CD14-positive monocyte (primary cell): ENCODE measurements around the gene SRMS. TPM values are rescaled to one million over a fixed set of nuclear protein-coding genes. Genes with fewer than 3 reads are reported as not detected.
A peak's percentile ranks its signal among the peaks of the same experiment; 100 is the strongest.

ENCODE experiments used
- DNase-seq, 3 donors: peaks; one replicate each; pipeline ENCODE4 v3.0.0-alpha.2; 2011 to 2022
- H2AFZ ChIP-seq: 2 replicates; pipeline ENCODE4 v1.6.0; 2012; ENCODE audit warnings: mild to moderate bottlenecking, low read depth, low read length, inconsistent platforms; ENCODE audit not compliant: insufficient read depth, poor library complexity, severe bottlenecking
- H3K27ac ChIP-seq, 2 donors: 1 replicate in 1 of 2; 2 replicates in 1 of 2; pipeline ENCODE4 v1.5.1; 2012 to 2013; ENCODE audit warnings: low read length in 2 of 2, control low read depth in 1 of 2, inconsistent platforms in 1 of 2, low read depth in 1 of 2, mild to moderate bottlenecking in 1 of 2
- H3K27me3 ChIP-seq, 2 donors: one replicate each; pipeline versions ENCODE4 v1.6.0 to v1.6.1; 2011 to 2013; ENCODE audit warnings: low read length in 2 of 2; ENCODE audit not compliant: control insufficient read depth in 2 of 2, insufficient read depth in 2 of 2
- H3K36me3 ChIP-seq, 2 donors: replicated peaks in 1 of 2; 1 replicate in 1 of 2; 2 replicates in 1 of 2; pipeline versions ENCODE4 v1.5.1 to v1.6.1; 2012 to 2013; ENCODE audit warnings: low read length in 2 of 2, control low read depth in 1 of 2, inconsistent platforms in 1 of 2, mild to moderate bottlenecking in 1 of 2; ENCODE audit not compliant: insufficient read depth in 2 of 2, control insufficient read depth in 1 of 2
- H3K4me1 ChIP-seq, 2 donors: 1 replicate in 1 of 2; 2 replicates in 1 of 2; pipeline versions ENCODE4 v1.5.1 to v1.6.1; 2012 to 2013; ENCODE audit warnings: low read length in 2 of 2, control low read depth in 1 of 2, inconsistent platforms in 1 of 2, mild to moderate bottlenecking in 1 of 2, moderate library complexity in 1 of 2; ENCODE audit not compliant: insufficient read depth in 2 of 2, control insufficient read depth in 1 of 2
- H3K4me2 ChIP-seq: replicated peaks from 2 replicates; pipeline ENCODE3; 2012; ENCODE audit warnings: low read length, moderate library complexity, mild to moderate bottlenecking; ENCODE audit not compliant: poor library complexity, severe bottlenecking; ENCODE audit errors: extremely low read depth
- H3K4me3 ChIP-seq, 3 experiments: fragments of 200-600 bp in 1 of 3; sonication (generic) in 1 of 3; replicated peaks in 1 of 3; 1 replicate in 2 of 3; 2 replicates in 1 of 3; pipeline ENCODE4 v1.5.1; 2011 to 2013; ENCODE audit warnings: low read length in 3 of 3, mild to moderate bottlenecking in 3 of 3, control low read depth in 2 of 3, low read depth in 2 of 3, inconsistent platforms in 1 of 3, moderate library complexity in 1 of 3
- H3K79me2 ChIP-seq: 2 replicates; pipeline ENCODE4 v1.6.0; 2012; ENCODE audit warnings: mild to moderate bottlenecking, control low read depth, inconsistent platforms, low read length, moderate library complexity; ENCODE audit not compliant: insufficient read depth
- H3K9ac ChIP-seq: 2 replicates; pipeline ENCODE4 v1.6.0; 2017; ENCODE audit warnings: low read length, mild to moderate bottlenecking; ENCODE audit not compliant: insufficient read depth, poor library complexity, severe bottlenecking
- H3K9me3 ChIP-seq, 2 donors: replicated peaks in 1 of 2; 1 replicate in 1 of 2; 2 replicates in 1 of 2; pipeline versions ENCODE4 v1.5.1 to v1.6.1; 2012 to 2013; ENCODE audit warnings: low read length in 2 of 2, control low read depth in 1 of 2; ENCODE audit not compliant: control insufficient read depth in 1 of 2, insufficient read depth in 1 of 2
- H4K20me1 ChIP-seq: 2 replicates; pipeline ENCODE4 v1.6.0; 2012; ENCODE audit warnings: mild to moderate bottlenecking, low read length, control low read depth, moderate library complexity; ENCODE audit not compliant: insufficient read depth
- H3K27ac Mint-ChIP-seq, 7 donors: one replicate each; pipeline ENCODE4 v1.8.0; 2020; ENCODE audit warnings: mild to moderate bottlenecking in 7 of 7, mixed read lengths in 7 of 7, moderate library complexity in 6 of 7, inconsistent platforms in 2 of 7
- H3K27me3 Mint-ChIP-seq, 3 donors: one replicate each; pipeline ENCODE4 v1.8.0; 2021 to 2022; ENCODE audit warnings: low read depth in 3 of 3, mild to moderate bottlenecking in 3 of 3, mixed read lengths in 3 of 3, moderate library complexity in 3 of 3, inconsistent platforms in 1 of 3
- H3K36me3 Mint-ChIP-seq, 2 donors: one replicate each; pipeline ENCODE4 v1.8.0; 2020; ENCODE audit warnings: mixed read lengths in 2 of 2, inconsistent platforms in 1 of 2, mild to moderate bottlenecking in 1 of 2
- H3K4me1 Mint-ChIP-seq: one replicate; pipeline ENCODE4 v1.8.0; 2020; ENCODE audit warnings: mild to moderate bottlenecking, mixed read lengths
- H3K4me3 Mint-ChIP-seq, 2 donors: one replicate each; pipeline ENCODE4 v1.8.0; 2020; ENCODE audit warnings: mild to moderate bottlenecking in 2 of 2, mixed read lengths in 2 of 2, moderate library complexity in 1 of 2
- H3K9me3 Mint-ChIP-seq, 7 donors: one replicate each; pipeline ENCODE4 v1.8.0; 2020 to 2022; ENCODE audit warnings: mixed read lengths in 7 of 7, mild to moderate bottlenecking in 6 of 7, moderate library complexity in 6 of 7, inconsistent platforms in 2 of 7
- WGBS: methylation state at CpG from one replicate; pipeline ENCODE4 v1.1.5; 2013; ENCODE audit warnings: missing lambda C conversion rate; ENCODE audit not compliant: insufficient coverage; 5-methylcytosine and 5-hydroxymethylcytosine counted together
- intact Hi-C, 2 donors: fragments of 100-400 bp; cut with micrococcal nuclease; formaldehyde crosslinking; loops; one replicate each; pipeline versions ENCODE4 v1.15.0 to v1.15.1; 2023
- polyA plus RNA-seq, 3 donors: library from polyadenylated mRNA; depleted of rRNA in 1 of 3; unstranded in 2 of 3; stranded (reverse) in 1 of 3; fragments of 300-500 nt in 2 of 3; fragments of >200 nt in 1 of 3; fragmentation: Illumina TruSeq in 2 of 3; gene quantifications; 1 replicate in 2 of 3; 2 replicates in 1 of 3; pipeline ENCODE4 v1.2.3, GENCODE V29; 2012 to 2021
- TF ChIP-seq, protein P1 (sequence below): fragments of 200-600 bp; IDR thresholded peaks from one replicate; pipeline ENCODE4 v1.8.0; 2022; ENCODE audit warnings: antibody characterized with exemption, mild to moderate bottlenecking

SRMS gene
- polyA plus RNA-seq, 3 donors = not detected

DNA sequence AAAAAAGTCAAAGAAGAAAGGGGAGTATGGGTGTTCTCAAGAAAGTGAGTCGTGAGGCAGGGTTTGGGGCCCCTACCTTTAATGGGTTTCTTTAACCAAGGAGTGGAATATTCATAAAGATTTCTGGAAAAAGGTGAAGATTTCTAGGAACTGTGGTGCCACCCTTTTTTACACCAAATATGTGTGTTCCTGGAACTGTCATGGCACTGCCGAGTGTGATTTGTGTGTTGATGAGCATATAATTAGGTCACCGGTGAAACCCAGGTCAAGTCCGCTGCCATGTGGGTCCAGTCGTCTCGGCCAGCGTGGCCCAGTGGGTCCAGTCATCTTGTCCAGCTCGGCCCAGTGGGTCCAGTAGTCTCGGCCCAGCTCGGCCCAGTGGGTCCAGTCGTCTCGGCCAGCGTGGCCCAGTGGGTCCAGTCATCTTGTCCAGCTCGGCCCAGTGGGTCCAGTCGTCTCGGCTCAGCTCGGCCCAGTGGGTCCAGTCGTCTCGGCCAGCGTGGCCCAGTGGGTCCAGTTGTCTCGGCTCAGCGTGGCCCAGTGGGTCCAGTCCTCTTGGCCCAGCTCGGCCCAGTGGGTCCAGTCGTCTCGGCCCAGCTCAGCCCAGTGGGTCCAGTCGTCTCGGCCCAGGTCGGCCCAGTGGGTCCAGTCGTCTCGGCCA lies 40.3 kb downstream of the SRMS start:
- Histone ChIP-seq H3K27ac (no peak overlapping the region), H3K9ac (no peak overlapping the region), H3K79me2 (no peaks in the 10 kb centered on the region), H3K36me3 (no peaks in the 10 kb centered on the region), H3K4me3 (no peak overlapping the region), H2AFZ (no peak overlapping the region), H3K9me3 (peaks cover 16 to 22% of the 10 kb centered on the region in 2 donors), H3K4me1 (peaks cover 0 to 4% of the 10 kb centered on the region in 2 donors), H3K4me2 (no peak overlapping the region), H4K20me1 (no peaks in the 10 kb centered on the region), H3K27me3 (peaks cover 0 to 17% of the 10 kb centered on the region in 2 donors)
- Mint-ChIP-seq H3K4me1 (peaks cover 5% of the 10 kb centered on the region), H3K9me3 (peaks cover 13 to 30% (median 20%) of the 10 kb centered on the region in 7 donors), H3K27me3 (peaks cover 23 to 53% (median 25%) of the 10 kb centered on the region in 3 donors), H3K27ac (peak overlapping the region in 1 of 7 donors; percentile 13), H3K4me3 (no peak overlapping the region), H3K36me3 (no peaks in the 10 kb centered on the region)
- 96% methylated on average over 29 of the region's 30 CpGs for WGBS
- intact Hi-C loops = no loop called here
- no peak for DNase-seq
- TF ChIP-seq, protein P1, sequence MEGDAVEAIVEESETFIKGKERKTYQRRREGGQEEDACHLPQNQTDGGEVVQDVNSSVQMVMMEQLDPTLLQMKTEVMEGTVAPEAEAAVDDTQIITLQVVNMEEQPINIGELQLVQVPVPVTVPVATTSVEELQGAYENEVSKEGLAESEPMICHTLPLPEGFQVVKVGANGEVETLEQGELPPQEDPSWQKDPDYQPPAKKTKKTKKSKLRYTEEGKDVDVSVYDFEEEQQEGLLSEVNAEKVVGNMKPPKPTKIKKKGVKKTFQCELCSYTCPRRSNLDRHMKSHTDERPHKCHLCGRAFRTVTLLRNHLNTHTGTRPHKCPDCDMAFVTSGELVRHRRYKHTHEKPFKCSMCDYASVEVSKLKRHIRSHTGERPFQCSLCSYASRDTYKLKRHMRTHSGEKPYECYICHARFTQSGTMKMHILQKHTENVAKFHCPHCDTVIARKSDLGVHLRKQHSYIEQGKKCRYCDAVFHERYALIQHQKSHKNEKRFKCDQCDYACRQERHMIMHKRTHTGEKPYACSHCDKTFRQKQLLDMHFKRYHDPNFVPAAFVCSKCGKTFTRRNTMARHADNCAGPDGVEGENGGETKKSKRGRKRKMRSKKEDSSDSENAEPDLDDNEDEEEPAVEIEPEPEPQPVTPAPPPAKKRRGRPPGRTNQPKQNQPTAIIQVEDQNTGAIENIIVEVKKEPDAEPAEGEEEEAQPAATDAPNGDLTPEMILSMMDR = no peak

DNA sequence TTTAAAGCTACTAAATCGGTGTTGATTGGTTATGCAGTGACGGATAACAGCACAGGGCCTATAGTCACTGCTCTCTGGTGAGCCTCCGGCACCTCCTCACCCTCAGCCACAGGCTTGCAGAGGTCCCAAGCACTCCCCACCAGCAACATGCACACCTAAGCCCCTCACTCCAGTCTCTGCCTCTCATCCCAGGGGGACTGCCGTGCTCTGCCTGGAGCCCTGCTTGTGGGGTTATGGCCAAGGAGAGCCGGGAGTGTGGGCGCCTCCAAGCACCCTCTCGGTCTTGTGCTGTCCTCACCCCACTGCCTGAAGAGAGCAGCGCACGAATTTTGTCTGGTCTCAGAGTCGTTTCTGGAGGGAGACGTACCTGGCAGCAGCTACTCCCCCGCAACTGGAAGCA lies 41.8 kb downstream of the SRMS start:
- Mint-ChIP-seq H3K27me3 (peaks cover 20 to 48% (median 22%) of the 10 kb centered on the region in 3 donors), H3K36me3 (no peaks in the 10 kb centered on the region), H3K27ac (no peak overlapping the region), H3K4me1 (peaks cover 5% of the 10 kb centered on the region), H3K4me3 (no peak overlapping the region), H3K9me3 (peaks cover 13 to 25% (median 20%) of the 10 kb centered on the region in 7 donors)
- WGBS = 92% methylated on average over 5 of the region's 12 CpGs
- DNase-seq = no peak
- Histone ChIP-seq H3K27me3 (peaks cover 0 to 14% of the 10 kb centered on the region in 2 donors), H3K4me1 (peaks cover 0 to 4% of the 10 kb centered on the region in 2 donors), H4K20me1 (no peaks in the 10 kb centered on the region), H3K27ac (no peak overlapping the region), H3K4me3 (no peak overlapping the region), H2AFZ (no peak overlapping the region), H3K36me3 (no peaks in the 10 kb centered on the region), H3K9me3 (peaks cover 16 to 22% of the 10 kb centered on the region in 2 donors), H3K4me2 (no peak overlapping the region), H3K79me2 (no peaks in the 10 kb centered on the region), H3K9ac (no peak overlapping the region)
- TF ChIP-seq, protein P1 = no peak
- intact Hi-C loops = no loop called here
